GM18861 (cell line): ENCODE results near the gene NARS2.
A peak's percentile ranks its signal among the peaks of the same experiment; 100 is the strongest.

ENCODE experiments used
- ATAC-seq: cut with Tn5 transposase; IDR thresholded peaks from one replicate; pipeline ENCODE4 v1.9.1; 2021; ENCODE audit not compliant: unreplicated experiment

Gene NARS2

DNA sequence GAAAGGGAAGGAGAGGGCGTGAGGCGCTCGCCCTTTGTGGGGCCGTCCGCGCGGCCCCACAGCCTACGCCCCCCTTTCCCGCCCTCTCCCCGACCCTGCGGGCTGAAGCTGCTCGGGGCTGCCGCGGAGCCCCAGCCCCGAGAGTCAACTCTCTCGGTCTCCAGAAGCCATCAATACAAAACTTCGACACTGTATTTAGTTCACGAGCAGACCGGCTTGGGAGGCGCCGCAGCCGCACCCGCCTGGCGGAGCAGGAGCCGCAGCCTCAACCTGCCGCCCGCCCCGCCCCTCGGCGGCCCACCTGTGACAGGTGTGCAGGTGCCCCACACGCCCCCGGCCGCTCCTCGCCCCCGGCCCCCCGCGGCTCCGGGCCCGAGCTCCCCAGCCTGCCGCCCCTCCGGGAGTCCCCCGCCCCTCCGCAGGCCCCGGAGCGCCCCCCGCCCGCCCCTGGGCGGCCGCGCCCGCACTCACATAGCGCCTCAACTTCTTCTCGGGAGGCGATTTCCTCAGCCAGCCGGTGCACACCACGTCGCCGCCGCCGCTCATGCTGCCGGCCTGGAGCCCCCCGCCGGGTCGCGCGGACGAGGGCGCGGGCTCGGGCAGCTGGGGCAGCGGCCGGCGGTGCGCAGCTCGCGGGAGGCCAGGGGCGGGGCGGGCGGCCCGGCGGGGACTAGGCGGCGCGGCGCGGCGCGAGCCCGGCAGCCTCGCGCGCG is 157.3 kb downstream of the NARS2 start, which contains the start of gene GAB2:
Gene GAB2 (minus strand): TSS at position 646 of the 713 bp plus-strand sequence. CDS start 100 bp downstream, at position 546.
- peak; percentile 11 for ATAC-seq

DNA sequence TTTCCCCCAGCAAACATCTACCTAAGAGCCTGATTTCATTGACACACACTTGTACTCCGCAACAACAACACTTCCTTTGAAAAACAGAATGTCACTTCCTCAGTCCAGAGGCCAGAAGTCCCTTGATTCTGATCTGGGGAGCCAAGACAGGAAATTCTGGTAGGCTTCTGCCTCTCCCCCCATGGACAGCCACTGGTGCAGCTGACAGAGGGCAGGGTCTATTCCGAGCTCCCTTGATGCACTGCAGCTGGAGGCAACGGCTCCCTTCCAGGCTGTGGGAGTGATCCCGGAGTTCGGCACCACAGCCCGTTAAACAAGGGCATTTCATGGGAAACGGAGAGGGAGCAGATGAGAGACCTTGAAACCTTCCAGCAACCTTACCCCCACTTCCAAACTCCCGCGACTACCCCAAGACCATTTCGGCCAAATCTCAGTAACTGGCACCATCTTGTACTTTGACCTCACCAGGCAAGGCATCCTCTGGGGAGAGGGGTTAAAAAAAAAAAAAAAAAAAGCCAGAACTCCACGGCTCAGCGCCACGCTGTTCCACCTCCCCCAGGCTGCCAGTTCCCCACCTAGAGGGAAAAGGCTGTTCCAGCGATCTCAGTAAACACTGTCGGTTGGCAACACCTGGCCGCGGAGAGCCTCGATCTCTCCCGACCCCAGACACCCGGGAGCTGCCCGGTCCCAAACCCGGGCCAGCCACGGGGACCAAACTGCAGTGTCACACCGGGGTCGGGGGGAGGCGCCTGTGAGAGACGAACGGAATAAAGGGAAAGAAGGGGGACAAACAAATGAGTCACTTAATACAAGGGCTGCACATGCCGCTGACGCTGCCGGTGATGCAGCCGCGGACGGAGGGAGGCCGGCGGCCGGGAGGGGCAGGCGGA is 158.1 kb downstream of the NARS2 start:
- peak; percentile 41 for ATAC-seq

DNA sequence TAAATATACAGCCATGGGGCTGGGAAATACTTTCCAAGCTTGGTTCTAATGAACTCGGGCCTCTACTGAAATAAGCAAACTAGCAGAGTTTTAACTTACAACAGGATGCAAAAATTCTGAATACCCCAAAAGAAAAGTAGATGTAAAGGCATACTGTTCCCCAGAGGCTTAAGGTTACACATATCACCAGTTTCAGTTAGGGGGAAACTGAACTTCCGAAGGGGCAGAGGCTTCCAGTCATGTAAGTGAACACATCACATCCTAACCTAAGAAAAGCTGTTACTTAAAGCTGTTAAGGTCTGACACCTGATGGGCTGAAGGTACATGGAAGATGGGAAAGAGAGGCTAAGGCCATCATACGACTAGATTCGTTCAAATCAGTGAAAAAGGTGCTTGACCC is 159.3 kb downstream of the NARS2 start:
- ATAC-seq: peak; percentile 32

DNA sequence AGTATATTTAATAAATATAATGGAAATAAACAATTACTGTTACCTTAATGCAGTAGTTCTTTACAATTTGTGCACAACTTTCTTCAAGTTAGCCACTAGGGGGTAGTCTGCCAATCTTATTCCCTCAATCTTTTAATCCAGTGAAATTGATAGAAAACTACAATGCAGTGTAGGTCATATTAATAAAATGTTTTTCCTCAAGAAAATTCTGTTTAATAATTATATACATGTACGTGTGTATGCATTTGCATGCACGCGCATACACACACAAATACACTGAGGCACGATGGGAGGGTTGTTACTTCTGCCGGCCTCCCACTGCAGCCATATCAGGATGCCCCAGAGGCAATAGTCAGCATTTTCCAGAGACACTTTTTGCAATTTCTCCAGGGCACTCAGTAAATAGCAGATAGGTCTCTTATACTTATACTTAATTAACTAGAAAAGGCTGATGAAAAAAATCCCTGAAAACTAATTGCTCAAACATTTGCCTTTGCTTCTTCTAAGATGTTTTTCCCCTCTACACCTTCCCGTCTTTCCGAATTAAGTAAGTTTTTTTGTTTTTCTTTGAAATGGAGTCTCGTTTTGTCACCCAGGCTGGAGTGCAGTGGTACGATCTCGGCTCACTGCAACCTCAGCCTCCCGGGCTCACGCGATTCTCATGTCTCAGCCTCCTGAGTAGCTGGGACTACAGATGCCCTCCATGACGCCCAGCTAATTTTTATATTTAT is 160.2 kb downstream of the NARS2 start:
- no peak for ATAC-seq

DNA sequence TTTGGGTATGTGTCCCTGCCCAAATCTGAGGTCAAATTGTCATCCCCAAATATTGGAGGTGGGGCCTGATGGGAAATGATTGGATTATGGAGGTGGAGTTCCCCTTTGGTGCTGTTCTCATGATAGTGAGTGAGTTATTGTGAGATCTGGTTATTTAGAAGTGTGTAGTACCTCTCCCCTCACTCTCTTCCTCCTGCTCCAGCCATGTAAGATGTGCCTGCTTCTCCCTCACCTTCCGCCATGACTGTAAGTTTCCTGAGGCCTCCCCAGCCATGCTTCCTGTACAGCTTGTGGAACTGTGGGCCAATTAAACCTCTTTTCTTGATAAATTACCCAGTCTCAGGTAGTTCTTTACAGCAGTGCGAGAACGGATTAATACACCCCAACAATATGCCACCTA is 166.0 kb downstream of the NARS2 start:
- no peak for ATAC-seq

DNA sequence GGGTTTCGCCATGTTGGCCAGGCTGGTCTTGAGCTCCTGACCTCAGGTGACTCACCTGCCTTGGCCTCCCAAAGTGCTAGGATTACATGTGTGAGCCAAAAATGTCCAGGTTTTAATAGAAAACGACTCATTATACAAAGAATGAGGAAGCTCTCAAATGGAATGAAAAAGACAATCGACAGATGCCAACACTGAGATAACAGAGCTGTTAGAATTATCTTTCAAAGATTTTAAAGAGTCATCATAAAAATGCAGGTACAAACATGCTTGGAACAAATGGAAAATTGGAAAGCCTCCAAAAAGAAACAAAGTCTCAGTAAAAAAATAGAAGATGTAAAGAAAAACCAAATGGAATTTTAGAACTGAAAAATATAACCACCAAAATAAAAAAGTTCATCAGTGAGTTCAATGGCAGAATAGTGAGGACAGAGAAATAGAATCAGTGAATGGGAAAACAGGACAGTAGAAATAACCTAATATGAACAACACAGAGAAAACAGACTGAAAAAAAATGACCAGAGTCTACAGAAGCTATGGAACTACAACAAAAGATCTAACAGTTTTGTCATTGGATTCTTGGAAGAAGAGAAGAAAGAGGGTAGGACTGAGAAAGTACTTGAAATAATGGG is 168.0 kb downstream of the NARS2 start:
- no peak for ATAC-seq

GRCh38 chr11:78405805-78406204 is 168.9 kb downstream of the NARS2 start:
- no peak for ATAC-seq

GRCh38 chr11:78403781-78404180 is 170.9 kb downstream of the NARS2 start:
- ATAC-seq: no peak

- no peak for ATAC-seq
Measured at GRCh38 chr11:78402847-78403246, 171.8 kb downstream of the NARS2 start.

DNA sequence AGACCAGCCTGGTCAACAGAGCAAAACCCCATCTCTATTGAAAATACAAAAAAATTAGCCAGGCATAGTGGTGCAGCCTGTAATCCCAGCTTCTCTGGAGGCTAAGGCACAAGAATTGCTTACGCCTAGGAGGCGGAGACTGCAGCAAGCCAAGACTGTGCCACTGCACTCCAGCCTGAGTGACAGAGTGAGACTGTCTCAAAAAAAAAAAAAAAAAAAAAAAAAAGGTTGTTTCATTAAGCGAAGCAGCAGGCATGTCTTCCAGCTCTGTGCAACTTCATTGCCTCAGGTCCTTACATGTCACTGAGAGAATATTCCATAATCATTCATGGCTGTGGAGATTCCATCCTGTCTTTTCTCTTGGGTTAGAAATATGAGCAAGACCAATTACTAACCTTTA is 174.0 kb downstream of the NARS2 start:
- ATAC-seq: no peak

DNA sequence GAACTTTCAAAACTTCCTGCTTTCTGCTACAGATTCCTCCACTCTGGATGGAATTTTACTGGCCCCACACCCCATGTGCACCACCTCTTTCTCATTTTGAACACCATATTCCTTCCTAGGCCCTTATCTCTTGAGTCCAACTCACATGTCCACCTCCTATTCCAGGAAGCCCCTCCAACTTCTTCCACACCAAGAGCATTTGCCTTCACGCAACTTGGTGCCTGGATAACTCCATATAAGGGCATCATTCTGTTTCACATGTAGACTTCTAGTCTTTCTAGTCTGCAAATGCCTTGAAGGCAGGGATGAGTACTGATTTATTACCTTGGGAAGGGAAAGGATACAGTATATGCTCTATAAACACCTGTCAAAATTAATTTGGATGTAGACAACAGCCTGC is 174.5 kb downstream of the NARS2 start:
- no peak for ATAC-seq

DNA sequence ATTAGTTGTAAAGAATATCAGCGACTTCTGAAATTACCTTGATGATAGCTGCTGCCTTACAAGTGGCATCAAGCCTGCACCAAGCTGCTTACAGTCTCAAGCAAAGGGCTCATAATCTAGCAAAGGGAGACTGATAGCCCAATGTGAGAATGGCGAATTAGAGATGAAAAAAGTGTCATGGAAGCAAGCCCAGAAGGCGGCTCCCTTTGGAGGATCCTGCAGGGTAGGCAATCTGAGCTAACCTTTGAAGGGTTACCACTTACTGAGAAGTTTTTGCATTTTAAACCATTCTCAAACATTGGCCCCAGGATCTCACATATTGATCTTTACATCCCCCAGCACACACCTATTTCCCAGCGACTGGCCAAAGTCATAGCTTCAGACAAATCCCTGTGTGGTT is 175.5 kb downstream of the NARS2 start:
- no peak for ATAC-seq

- no peak for ATAC-seq
Measured at GRCh38 chr11:78398715-78399114, 175.9 kb downstream of the NARS2 start.

DNA sequence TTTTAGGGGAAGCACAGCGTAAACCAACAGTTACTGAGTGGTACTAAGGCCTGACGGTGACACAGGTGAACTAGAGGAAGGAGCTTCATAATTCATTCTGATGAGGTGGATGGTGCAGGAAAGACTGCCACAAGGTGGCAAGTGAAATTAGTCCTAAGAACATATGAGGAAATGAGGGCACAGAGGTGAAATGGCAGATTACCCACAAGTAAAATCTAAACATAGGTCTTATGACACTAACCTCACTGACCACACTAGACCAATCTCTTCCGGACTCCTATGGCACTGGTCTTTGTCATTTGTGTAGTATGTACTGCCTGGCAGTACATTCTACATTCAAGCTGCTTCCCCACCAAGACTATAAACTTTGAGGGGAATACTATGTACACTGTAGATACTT is 177.3 kb downstream of the NARS2 start:
- peak; percentile 82 for ATAC-seq

GRCh38 chr11:78395597-78395996 is 179.1 kb downstream of the NARS2 start:
- no peak for ATAC-seq

DNA sequence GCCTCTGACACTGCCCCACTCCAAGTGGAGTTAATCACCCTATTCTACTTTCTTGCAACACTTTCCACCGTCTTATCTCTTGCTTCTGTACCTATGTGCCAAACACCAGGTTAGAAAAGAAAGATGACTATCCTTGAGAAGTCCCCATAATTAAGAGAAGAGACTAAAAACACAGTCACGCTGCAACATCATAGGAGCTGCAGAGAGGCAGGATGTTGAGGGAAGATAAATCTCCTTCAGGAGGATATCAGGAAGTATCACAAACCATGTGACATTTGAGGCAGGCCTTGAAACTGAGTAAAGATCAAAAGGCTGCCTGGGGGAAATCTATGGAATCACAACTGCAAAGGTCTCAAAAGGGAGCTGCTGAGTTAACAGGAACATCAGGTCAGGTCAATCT is 181.8 kb downstream of the NARS2 start:
- no peak for ATAC-seq

- ATAC-seq: no peak
Measured at GRCh38 chr11:78391424-78391823, 183.2 kb downstream of the NARS2 start.

- no peak for ATAC-seq
Measured at GRCh38 chr11:78390809-78391208, 183.9 kb downstream of the NARS2 start.

DNA sequence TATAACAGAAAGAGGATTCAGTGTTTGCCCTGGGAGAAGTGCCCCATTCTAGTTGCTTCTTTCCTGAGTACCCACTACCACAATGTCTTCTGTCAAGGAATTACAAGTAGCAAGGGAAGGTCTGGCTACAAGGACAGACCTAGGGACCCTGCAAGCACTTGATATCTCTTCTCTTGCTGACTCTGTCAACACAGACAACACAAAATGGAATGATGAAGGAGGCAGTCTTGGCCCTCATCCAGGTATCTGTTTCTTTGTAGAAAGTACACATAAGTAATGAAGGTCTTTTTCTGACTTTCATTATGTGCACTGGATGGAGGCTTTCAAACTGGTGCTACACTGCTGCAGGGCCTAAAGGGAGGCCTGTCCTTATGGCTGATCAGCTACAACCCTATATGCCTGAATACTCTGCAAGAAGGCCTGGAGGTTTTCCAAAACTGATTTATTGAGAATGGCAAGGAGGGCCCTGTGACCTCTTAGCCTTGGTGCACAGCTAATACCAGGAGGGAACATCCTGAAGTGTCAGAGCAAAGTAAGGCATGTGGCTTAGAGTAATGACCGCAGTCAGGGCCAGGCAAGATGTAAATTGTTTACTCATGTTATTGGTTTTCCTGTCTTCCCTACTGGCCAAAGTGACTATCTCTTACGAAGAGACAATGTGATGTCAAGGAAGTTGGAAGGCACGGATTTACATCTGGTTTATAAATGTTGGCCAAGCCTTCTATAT is 188.3 kb downstream of the NARS2 start:
- no peak for ATAC-seq
